ENCODE measurements around the gene YTHDC2.

The YTHDC2 gene

GRCh38 chr5:113520429-113520828 lies 6.9 kb downstream of the YTHDC2 start:
- H3K4me3 ChIP-seq (ENCODE audit: low read depth, low read length): no peak overlapping the region
- no peak for DNase-seq (ENCODE audit: low read depth)
- TF ChIP-seq CTCF (IDR thresholded peaks at IDR 0.05; ENCODE audit: low read depth, low read length) (no peak), POLR2A (IDR thresholded peaks at IDR 0.05; ENCODE audit: extremely low read depth, insufficient read length) (no peak), MAX (IDR thresholded peaks at IDR 0.05; ENCODE audit: low read depth, low read length) (no peak), MYC (IDR thresholded peaks at IDR 0.05; ENCODE audit: low read depth, low read length) (no peak)

- no peak for DNase-seq (ENCODE audit: low read depth)
- TF ChIP-seq CTCF (IDR thresholded peaks at IDR 0.05; ENCODE audit: low read depth, low read length): no peak
- no peak for TF ChIP-seq POLR2A (IDR thresholded peaks at IDR 0.05; ENCODE audit: extremely low read depth, insufficient read length)
- TF ChIP-seq MYC (IDR thresholded peaks at IDR 0.05; ENCODE audit: low read depth, low read length): no peak
- TF ChIP-seq MAX (IDR thresholded peaks at IDR 0.05; ENCODE audit: low read depth, low read length): no peak
- no peak overlapping the region for H3K4me3 ChIP-seq (ENCODE audit: low read depth, low read length)
Measured at GRCh38 chr5:113520899-113521298, 7.4 kb downstream of the YTHDC2 start.

- no peak overlapping the region for H3K4me3 ChIP-seq (ENCODE audit: low read depth, low read length)
- DNase-seq (ENCODE audit: low read depth): no peak
- no peak for TF ChIP-seq MAX (IDR thresholded peaks at IDR 0.05; ENCODE audit: low read depth, low read length)
- no peak for TF ChIP-seq POLR2A (IDR thresholded peaks at IDR 0.05; ENCODE audit: extremely low read depth, insufficient read length)
- no peak for TF ChIP-seq CTCF (IDR thresholded peaks at IDR 0.05; ENCODE audit: low read depth, low read length)
- TF ChIP-seq MYC (IDR thresholded peaks at IDR 0.05; ENCODE audit: low read depth, low read length): no peak
Measured at GRCh38 chr5:113523168-113523567, 9.7 kb downstream of the YTHDC2 start.

GRCh38 chr5:113524927-113525326 lies 11.4 kb downstream of the YTHDC2 start:
- TF ChIP-seq POLR2A (IDR thresholded peaks at IDR 0.05; ENCODE audit: extremely low read depth, insufficient read length) (no peak), CTCF (IDR thresholded peaks at IDR 0.05; ENCODE audit: low read depth, low read length) (no peak), MYC (IDR thresholded peaks at IDR 0.05; ENCODE audit: low read depth, low read length) (no peak), MAX (IDR thresholded peaks at IDR 0.05; ENCODE audit: low read depth, low read length) (no peak)
- DNase-seq (ENCODE audit: low read depth): peak; percentile 68
- no peak overlapping the region for H3K4me3 ChIP-seq (ENCODE audit: low read depth, low read length)

GRCh38 chr5:113526421-113526820 lies 12.9 kb downstream of the YTHDC2 start:
- H3K4me3 ChIP-seq (ENCODE audit: low read depth, low read length): no peak overlapping the region
- DNase-seq (ENCODE audit: low read depth): no peak
- TF ChIP-seq MAX (IDR thresholded peaks at IDR 0.05; ENCODE audit: low read depth, low read length) (no peak), CTCF (IDR thresholded peaks at IDR 0.05; ENCODE audit: low read depth, low read length) (no peak), MYC (IDR thresholded peaks at IDR 0.05; ENCODE audit: low read depth, low read length) (no peak), POLR2A (IDR thresholded peaks at IDR 0.05; ENCODE audit: extremely low read depth, insufficient read length) (no peak)

GRCh38 chr5:113527746-113528145 lies 14.3 kb downstream of the YTHDC2 start:
- no peak overlapping the region for H3K4me3 ChIP-seq (ENCODE audit: low read depth, low read length)
- TF ChIP-seq MYC (IDR thresholded peaks at IDR 0.05; ENCODE audit: low read depth, low read length): no peak
- no peak for TF ChIP-seq CTCF (IDR thresholded peaks at IDR 0.05; ENCODE audit: low read depth, low read length)
- TF ChIP-seq MAX (IDR thresholded peaks at IDR 0.05; ENCODE audit: low read depth, low read length): no peak
- no peak for TF ChIP-seq POLR2A (IDR thresholded peaks at IDR 0.05; ENCODE audit: extremely low read depth, insufficient read length)
- DNase-seq (ENCODE audit: low read depth): no peak

Data from NB4 (cell line).